Smooth muscle cell (in vitro differentiated cells): ENCODE data around the gene PPP1R37. TPM values are rescaled to one million over a fixed set of nuclear protein-coding genes. Genes with fewer than 3 reads are reported as not detected.

Experiments
- DNase-seq: peaks from one replicate; lab custom pipeline; 2025; ENCODE audit not compliant: unreplicated experiment; lab: John Stamatoyannopoulos, UW
- H2AFZ ChIP-seq: fragments of 200-600 bp; sonication (generic); 2 replicates; pipeline ENCODE4 v1.6.0; 2016; ENCODE audit warnings: antibody characterized with exemption, low read depth, mild to moderate bottlenecking
- H3F3A ChIP-seq: fragments of 200-600 bp; sonication (generic); 2 replicates; pipeline ENCODE4 v1.6.0; 2017; ENCODE audit warnings: antibody characterized with exemption, low read depth
- H3K27ac ChIP-seq: fragments of 200-600 bp; sonication (generic); 2 replicates; pipeline ENCODE4 v1.5.1; 2016; ENCODE audit warnings: low read depth, mild to moderate bottlenecking
- H3K27me3 ChIP-seq: fragments of 200-600 bp; sonication (generic); 2 replicates; pipeline ENCODE4 v1.6.1; 2016; ENCODE audit warnings: low read depth, mild to moderate bottlenecking
- H3K36me3 ChIP-seq: fragments of 200-600 bp; sonication (generic); 2 replicates; pipeline ENCODE4 v1.5.1; 2016; ENCODE audit warnings: low read depth
- H3K4me1 ChIP-seq: fragments of 200-600 bp; sonication (generic); 2 replicates; pipeline ENCODE4 v1.5.1; 2016; ENCODE audit warnings: low read depth
- H3K4me2 ChIP-seq: fragments of 200-600 bp; sonication (generic); 2 replicates; pipeline ENCODE4 v1.6.0; 2016; ENCODE audit warnings: mild to moderate bottlenecking
- H3K4me3 ChIP-seq: fragments of 200-600 bp; sonication (generic); 2 replicates; pipeline ENCODE4 v1.5.1; 2016; ENCODE audit warnings: mild to moderate bottlenecking
- H3K79me2 ChIP-seq: fragments of 200-600 bp; sonication (generic); 2 replicates; pipeline ENCODE4 v1.6.0; 2016; ENCODE audit warnings: low read depth, mild to moderate bottlenecking
- H3K9ac ChIP-seq: fragments of 200-600 bp; sonication (generic); 2 replicates; pipeline ENCODE4 v1.6.0; 2016; ENCODE audit warnings: low read depth
- H3K9me3 ChIP-seq: fragments of 200-600 bp; sonication (generic); replicated peaks from 2 replicates; pipeline ENCODE4 v1.5.1; 2016; ENCODE audit warnings: low read depth
- H4K20me1 ChIP-seq: fragments of 200-600 bp; sonication (generic); 2 replicates; pipeline ENCODE4 v1.6.0; 2016; ENCODE audit warnings: low read depth
- WGBS: methylation state at CpG from one replicate; pipeline ENCODE4 v1.1.7; 2016; ENCODE audit warnings: low lambda C conversion rate; 5-methylcytosine and 5-hydroxymethylcytosine counted together
- polyA plus RNA-seq: library from polyadenylated mRNA; unstranded; fragments of >200 nt; fragmentation: Nextera tagmentation; extraction: Ambion mirVana; gene quantifications from 2 replicates; pipeline ENCODE4 v1.2.1, GENCODE V29; 2016
- total RNA-seq: library from RNA; depleted of rRNA; stranded (reverse); fragments of >200 nt; gene quantifications from 2 replicates; pipeline ENCODE4 v1.2.3, GENCODE V29; 2014
- TF ChIP-seq, protein P1 (sequence below): fragments of 200-600 bp; sonication (generic); IDR thresholded peaks from 2 replicates; pipeline ENCODE4 v1.5.1; 2017; ENCODE audit warnings: borderline replicate concordance, mild to moderate bottlenecking, antibody characterized with exemption; ENCODE audit not compliant: insufficient read depth, poor library complexity, severe bottlenecking

PPP1R37 gene
- total and polyA plus RNA-seq, 2 experiments from 2014 or later, result 8.2 to 11.7 TPM

DNA sequence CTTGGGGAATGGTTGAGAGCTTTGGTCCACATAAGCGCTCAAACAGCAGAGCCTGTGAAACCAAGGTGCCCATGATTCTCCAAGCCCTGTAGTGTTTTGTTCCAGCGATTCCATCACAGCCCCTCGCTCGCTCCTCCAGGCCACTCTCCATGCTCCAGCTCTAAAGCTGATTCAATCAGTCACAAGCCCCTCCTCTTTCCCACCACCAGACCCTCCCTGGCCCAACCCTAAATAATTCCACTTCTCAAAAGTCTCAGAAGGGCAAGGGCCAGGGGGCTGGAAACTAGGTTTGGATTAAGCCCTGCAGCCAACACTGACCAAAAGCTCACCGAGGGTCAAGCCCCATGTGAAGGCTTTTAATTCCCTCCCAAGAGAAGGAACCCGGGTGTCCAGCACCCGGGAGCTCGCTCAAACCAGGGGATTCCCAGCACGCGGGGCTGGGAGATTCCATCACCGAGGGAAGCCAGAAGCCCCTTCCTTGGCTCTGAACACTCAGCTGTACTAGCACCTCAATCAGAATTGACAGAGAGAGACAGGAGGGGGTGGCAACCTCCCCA is 18.2 kb upstream of the PPP1R37 start:
- Histone ChIP-seq H3K9ac (no peak overlapping the region), H4K20me1 (no peaks in the 10 kb centered on the region), H3K79me2 (peaks cover 7% of the 10 kb centered on the region), H3K4me1 (peaks cover 24% of the 10 kb centered on the region), H3K4me2 (peak overlapping the region; percentile 80), H3K9me3 (no peaks in the 10 kb centered on the region), H3K36me3 (no peaks in the 10 kb centered on the region), H2AFZ (no peak overlapping the region), H3K27me3 (no peaks in the 10 kb centered on the region), H3K4me3 (no peak overlapping the region), H3F3A (peaks cover 16% of the 10 kb centered on the region), H3K27ac (no peak overlapping the region)
- DNase-seq, result no peak
- 48% methylated on average over 11 of the region's 11 CpGs for WGBS
- TF ChIP-seq, protein P1, sequence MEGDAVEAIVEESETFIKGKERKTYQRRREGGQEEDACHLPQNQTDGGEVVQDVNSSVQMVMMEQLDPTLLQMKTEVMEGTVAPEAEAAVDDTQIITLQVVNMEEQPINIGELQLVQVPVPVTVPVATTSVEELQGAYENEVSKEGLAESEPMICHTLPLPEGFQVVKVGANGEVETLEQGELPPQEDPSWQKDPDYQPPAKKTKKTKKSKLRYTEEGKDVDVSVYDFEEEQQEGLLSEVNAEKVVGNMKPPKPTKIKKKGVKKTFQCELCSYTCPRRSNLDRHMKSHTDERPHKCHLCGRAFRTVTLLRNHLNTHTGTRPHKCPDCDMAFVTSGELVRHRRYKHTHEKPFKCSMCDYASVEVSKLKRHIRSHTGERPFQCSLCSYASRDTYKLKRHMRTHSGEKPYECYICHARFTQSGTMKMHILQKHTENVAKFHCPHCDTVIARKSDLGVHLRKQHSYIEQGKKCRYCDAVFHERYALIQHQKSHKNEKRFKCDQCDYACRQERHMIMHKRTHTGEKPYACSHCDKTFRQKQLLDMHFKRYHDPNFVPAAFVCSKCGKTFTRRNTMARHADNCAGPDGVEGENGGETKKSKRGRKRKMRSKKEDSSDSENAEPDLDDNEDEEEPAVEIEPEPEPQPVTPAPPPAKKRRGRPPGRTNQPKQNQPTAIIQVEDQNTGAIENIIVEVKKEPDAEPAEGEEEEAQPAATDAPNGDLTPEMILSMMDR, result no peak

DNA sequence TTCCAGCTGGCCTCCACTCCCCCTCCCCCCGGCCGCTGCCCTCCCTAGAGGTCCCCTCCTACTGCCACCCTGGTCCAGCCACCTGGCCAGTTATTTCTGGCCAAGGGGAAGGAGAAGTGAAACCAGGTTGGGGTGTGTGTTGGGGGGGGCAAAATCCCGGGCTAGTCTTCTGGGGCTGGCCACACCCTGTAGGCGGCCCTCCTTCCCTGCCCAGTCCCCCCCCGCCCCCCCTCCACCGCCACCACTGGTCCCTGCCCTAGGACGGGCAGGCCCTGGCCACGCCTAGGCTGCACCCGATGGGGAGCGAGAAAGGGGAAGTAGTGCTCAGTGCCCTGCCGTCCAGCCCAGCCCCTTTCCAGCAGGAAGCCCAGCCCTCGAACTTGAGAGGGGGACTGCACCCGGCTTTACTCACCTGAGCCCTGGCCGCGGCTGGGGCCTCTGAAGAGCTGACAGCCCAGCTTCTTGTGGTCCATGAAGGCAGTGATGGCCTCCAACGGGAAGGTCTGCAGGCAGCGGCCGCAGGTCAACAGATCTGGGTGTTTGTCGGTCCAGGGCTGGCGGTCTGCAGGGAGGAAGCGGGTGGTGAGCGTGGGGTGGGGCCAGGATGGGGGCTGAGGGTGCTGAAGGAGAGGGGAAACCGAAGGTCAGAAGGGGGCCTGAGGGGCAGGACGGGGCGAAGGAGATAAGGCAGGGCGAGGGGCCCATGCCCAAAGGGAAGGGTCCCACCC is 17.5 kb upstream of the PPP1R37 start:
- Histone ChIP-seq H3K27ac (no peak overlapping the region), H4K20me1 (no peaks in the 10 kb centered on the region), H3F3A (peaks cover 16% of the 10 kb centered on the region), H3K9me3 (no peaks in the 10 kb centered on the region), H3K4me3 (peak overlapping the region; percentile 48), H3K27me3 (no peaks in the 10 kb centered on the region), H3K79me2 (peaks cover 13% of the 10 kb centered on the region), H3K36me3 (no peaks in the 10 kb centered on the region), H3K4me1 (peaks cover 30% of the 10 kb centered on the region), H2AFZ (peak overlapping the region; percentile 12), H3K4me2 (peak overlapping the region; percentile 80), H3K9ac (no peak overlapping the region)
- peak; percentile 9 for DNase-seq
- WGBS, result 5% methylated on average over 20 of the region's 26 CpGs
- TF ChIP-seq, protein P1, result no peak

DNA sequence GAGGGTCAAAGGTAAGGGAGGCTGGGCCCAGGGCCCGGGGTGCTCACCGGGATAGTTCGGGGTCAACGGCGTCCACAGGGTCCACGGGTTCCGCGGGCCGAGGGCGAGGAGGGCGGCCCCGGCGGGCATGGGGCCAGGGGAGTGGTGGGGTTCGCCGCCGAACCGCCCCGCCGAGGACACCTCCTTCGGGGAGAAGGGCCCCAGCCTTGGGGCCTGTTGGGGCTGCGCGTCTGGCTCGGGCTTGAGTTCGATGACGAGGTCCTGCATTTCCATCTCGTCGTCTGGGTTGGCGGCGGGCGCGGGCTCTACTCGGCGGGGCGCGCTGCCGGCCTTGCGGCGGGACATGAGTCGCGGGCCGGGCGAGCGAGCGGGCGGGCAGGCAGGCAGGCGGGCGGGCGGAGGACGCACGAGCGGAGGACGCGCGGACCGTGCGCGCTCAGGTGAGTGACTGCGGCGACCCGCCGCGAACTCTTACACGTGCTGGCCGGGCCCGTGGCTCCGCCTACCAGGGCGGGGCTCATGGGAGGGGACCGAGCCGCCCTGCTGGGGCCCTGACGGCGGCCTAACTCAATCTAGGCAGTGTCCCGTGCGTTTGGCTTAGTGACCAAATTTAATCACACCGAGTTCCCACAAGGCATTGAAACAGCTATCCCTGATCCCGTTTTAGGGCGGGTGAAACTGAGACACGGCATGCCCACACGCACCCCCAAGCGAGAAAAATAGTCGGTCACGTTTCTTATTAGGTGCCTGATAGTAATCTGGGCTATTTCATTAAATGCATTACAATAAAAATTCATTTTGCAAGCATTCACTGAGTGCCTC is 16.7 kb upstream of the PPP1R37 start, which contains the start of gene ZNF296:
Gene ZNF296 (minus strand): TSS at position 450 of the 822 bp plus-strand sequence. CDS start 105 bp downstream, at position 345.
- WGBS, result 4% methylated on average over 33 of the region's 81 CpGs
- TF ChIP-seq, protein P1, result no peak
- DNase-seq, result peak; percentile 16
- H3K79me2 ChIP-seq, result peaks cover 21% of the 10 kb centered on the region
- H2AFZ ChIP-seq, result peak within 1 kb of the TSS; percentile 84
- H3K9me3 ChIP-seq, result no peaks in the 10 kb centered on the region
- H3K27me3 ChIP-seq, result no peaks in the 10 kb centered on the region
- peak within 1 kb of the TSS; percentile 48 for H3K4me3 ChIP-seq
- H3F3A ChIP-seq, result peaks cover 16% of the 10 kb centered on the region
- peak within 1 kb of the TSS; percentile 80 for H3K4me2 ChIP-seq
- no peaks in the 10 kb centered on the region for H4K20me1 ChIP-seq
- no peak within 1 kb of the TSS for H3K9ac ChIP-seq
- H3K36me3 ChIP-seq, result no peaks in the 10 kb centered on the region
- no peak within 1 kb of the TSS for H3K27ac ChIP-seq
- peaks cover 30% of the 10 kb centered on the region for H3K4me1 ChIP-seq
